ENCODE results near the gene RNF11.

DNA sequence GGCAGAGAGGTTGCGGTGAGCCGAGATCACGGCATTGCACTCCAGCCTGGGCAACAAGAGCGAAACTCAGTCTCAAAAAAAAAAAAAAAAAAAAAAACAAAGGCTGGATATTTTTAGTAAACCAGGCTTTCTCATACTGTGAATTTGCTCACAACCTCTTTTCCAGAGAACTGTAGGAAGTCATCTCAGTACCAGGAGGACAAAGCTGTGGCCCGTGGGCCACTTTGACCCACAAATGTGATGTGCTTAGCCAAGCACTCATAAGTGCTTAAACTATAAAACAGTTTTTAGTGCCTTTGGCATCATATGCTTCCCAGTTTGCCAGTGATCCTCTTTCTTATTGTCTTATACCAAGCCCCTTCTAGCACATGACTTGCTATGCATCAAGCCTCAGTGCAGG lies 46.5 kb downstream of the RNF11 start:
- TF ChIP-seq, protein P1, sequence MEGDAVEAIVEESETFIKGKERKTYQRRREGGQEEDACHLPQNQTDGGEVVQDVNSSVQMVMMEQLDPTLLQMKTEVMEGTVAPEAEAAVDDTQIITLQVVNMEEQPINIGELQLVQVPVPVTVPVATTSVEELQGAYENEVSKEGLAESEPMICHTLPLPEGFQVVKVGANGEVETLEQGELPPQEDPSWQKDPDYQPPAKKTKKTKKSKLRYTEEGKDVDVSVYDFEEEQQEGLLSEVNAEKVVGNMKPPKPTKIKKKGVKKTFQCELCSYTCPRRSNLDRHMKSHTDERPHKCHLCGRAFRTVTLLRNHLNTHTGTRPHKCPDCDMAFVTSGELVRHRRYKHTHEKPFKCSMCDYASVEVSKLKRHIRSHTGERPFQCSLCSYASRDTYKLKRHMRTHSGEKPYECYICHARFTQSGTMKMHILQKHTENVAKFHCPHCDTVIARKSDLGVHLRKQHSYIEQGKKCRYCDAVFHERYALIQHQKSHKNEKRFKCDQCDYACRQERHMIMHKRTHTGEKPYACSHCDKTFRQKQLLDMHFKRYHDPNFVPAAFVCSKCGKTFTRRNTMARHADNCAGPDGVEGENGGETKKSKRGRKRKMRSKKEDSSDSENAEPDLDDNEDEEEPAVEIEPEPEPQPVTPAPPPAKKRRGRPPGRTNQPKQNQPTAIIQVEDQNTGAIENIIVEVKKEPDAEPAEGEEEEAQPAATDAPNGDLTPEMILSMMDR (IDR thresholded peaks at IDR 0.05; ENCODE audit: insufficient read depth, low read length) = no peak
- TF ChIP-seq, protein P2, sequence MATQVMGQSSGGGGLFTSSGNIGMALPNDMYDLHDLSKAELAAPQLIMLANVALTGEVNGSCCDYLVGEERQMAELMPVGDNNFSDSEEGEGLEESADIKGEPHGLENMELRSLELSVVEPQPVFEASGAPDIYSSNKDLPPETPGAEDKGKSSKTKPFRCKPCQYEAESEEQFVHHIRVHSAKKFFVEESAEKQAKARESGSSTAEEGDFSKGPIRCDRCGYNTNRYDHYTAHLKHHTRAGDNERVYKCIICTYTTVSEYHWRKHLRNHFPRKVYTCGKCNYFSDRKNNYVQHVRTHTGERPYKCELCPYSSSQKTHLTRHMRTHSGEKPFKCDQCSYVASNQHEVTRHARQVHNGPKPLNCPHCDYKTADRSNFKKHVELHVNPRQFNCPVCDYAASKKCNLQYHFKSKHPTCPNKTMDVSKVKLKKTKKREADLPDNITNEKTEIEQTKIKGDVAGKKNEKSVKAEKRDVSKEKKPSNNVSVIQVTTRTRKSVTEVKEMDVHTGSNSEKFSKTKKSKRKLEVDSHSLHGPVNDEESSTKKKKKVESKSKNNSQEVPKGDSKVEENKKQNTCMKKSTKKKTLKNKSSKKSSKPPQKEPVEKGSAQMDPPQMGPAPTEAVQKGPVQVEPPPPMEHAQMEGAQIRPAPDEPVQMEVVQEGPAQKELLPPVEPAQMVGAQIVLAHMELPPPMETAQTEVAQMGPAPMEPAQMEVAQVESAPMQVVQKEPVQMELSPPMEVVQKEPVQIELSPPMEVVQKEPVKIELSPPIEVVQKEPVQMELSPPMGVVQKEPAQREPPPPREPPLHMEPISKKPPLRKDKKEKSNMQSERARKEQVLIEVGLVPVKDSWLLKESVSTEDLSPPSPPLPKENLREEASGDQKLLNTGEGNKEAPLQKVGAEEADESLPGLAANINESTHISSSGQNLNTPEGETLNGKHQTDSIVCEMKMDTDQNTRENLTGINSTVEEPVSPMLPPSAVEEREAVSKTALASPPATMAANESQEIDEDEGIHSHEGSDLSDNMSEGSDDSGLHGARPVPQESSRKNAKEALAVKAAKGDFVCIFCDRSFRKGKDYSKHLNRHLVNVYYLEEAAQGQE (IDR thresholded peaks at IDR 0.05; ENCODE audit: insufficient replicate concordance, low read depth) = no peak
- no peak for TF ChIP-seq GABPA (IDR thresholded peaks at IDR 0.05; ENCODE audit: low read depth)
- TF ChIP-seq POLR2AphosphoS5 (IDR thresholded peaks at IDR 0.05; ENCODE audit: low read depth) = no peak

Measured in HL-60 (cell line).